Nephron progenitor cell (in vitro differentiated cells): Measurements from ENCODE around the gene DESI2.
A peak's percentile ranks its signal among the peaks of the same experiment; 100 is the strongest.
"Not testable (repeated sequence)": the region's sequence is repeated elsewhere in the genome, so short reads cannot be mapped to it uniquely, and the experiment has no call there.

Source experiments
- DNase-seq: peaks from one replicate; pipeline ENCODE4 v3.0.0; 2021
- H3K27ac Mint-ChIP-seq: 2 replicates; pipeline ENCODE4 v1.8.0; 2021; ENCODE audit warnings: mild to moderate bottlenecking, moderate library complexity, mixed read lengths
- H3K27me3 Mint-ChIP-seq: 2 replicates; pipeline ENCODE4 v1.8.0; 2021; ENCODE audit warnings: mild to moderate bottlenecking, low read depth, mixed read lengths; ENCODE audit not compliant: poor library complexity
- H3K36me3 Mint-ChIP-seq: 2 replicates; pipeline ENCODE4 v1.8.0; 2021; ENCODE audit warnings: low read depth, mixed read lengths
- H3K4me1 Mint-ChIP-seq: 2 replicates; pipeline ENCODE4 v1.8.0; 2021; ENCODE audit warnings: mixed read lengths
- H3K4me3 Mint-ChIP-seq: 2 replicates; pipeline ENCODE4 v1.8.0; 2021; ENCODE audit warnings: mild to moderate bottlenecking, moderate library complexity, mixed read lengths
- H3K9me3 Mint-ChIP-seq: 2 replicates; pipeline ENCODE4 v1.8.0; 2021; ENCODE audit warnings: mild to moderate bottlenecking, moderate library complexity, mixed read lengths
- CTCF ChIP-seq: fragments of 200-600 bp; sonication (generic); IDR thresholded peaks from 2 replicates; pipeline ENCODE4 v1.5.0; 2021; ENCODE audit warnings: antibody characterized with exemption

The DESI2 gene

GRCh38 chr1:244735876-244736561, 83.1 kb downstream of the DESI2 start:
- no peak for TF ChIP-seq CTCF
- Mint-ChIP-seq H3K4me1 (peaks cover 9% of the 10 kb centered on the region), H3K36me3 (peaks cover 6% of the 10 kb centered on the region), H3K27me3 (peaks cover 11% of the 10 kb centered on the region), H3K4me3 (no peak overlapping the region), H3K9me3 (peaks cover 26% of the 10 kb centered on the region), H3K27ac (no peak overlapping the region)
- no peak for DNase-seq

- H3K9me3 Mint-ChIP-seq, result peaks cover 18% of the 10 kb centered on the region
- H3K4me3 Mint-ChIP-seq, H3K4me1 Mint-ChIP-seq, H3K27ac Mint-ChIP-seq, H3K36me3 Mint-ChIP-seq, DNase-seq, H3K27me3 Mint-ChIP-seq: not testable (repeated sequence)
Observed at GRCh38 chr1:244739140-244739539, 86.2 kb downstream of the DESI2 start.

GRCh38 chr1:244740027-244740617, 87.2 kb downstream of the DESI2 start:
- H3K4me3 Mint-ChIP-seq, H3K27me3 Mint-ChIP-seq, H3K4me1 Mint-ChIP-seq, DNase-seq, H3K36me3 Mint-ChIP-seq: not testable (repeated sequence)
- H3K9me3 Mint-ChIP-seq, result peaks cover 17% of the 10 kb centered on the region
- peak overlapping the region; percentile 2 for H3K27ac Mint-ChIP-seq

- H3K4me1 Mint-ChIP-seq, result no peaks in the 10 kb centered on the region
- no peak overlapping the region for H3K4me3 Mint-ChIP-seq
- no peak overlapping the region for H3K27ac Mint-ChIP-seq
- H3K9me3 Mint-ChIP-seq, result peaks cover 6% of the 10 kb centered on the region
- no peak for DNase-seq
- TF ChIP-seq CTCF, result no peak
- no peaks in the 10 kb centered on the region for H3K27me3 Mint-ChIP-seq
- H3K36me3 Mint-ChIP-seq, result no peaks in the 10 kb centered on the region
Observed at GRCh38 chr1:244741692-244742091, 88.8 kb downstream of the DESI2 start.

GRCh38 chr1:244749230-244750016, 96.5 kb downstream of the DESI2 start:
- no peak overlapping the region for H3K27ac Mint-ChIP-seq
- DNase-seq, result no peak
- H3K27me3 Mint-ChIP-seq, result peaks cover 2% of the 10 kb centered on the region
- H3K4me1 Mint-ChIP-seq, result peaks cover 13% of the 10 kb centered on the region
- no peaks in the 10 kb centered on the region for H3K9me3 Mint-ChIP-seq
- H3K36me3 Mint-ChIP-seq, result no peaks in the 10 kb centered on the region
- TF ChIP-seq CTCF, result no peak
- no peak overlapping the region for H3K4me3 Mint-ChIP-seq

GRCh38 chr1:244751271-244751895, 98.5 kb downstream of the DESI2 start:
- Mint-ChIP-seq H3K27me3 (peaks cover 2% of the 10 kb centered on the region), H3K4me3 (no peak overlapping the region), H3K27ac (no peak overlapping the region), H3K4me1 (peaks cover 21% of the 10 kb centered on the region), H3K9me3 (no peaks in the 10 kb centered on the region), H3K36me3 (no peaks in the 10 kb centered on the region)
- TF ChIP-seq CTCF, result no peak
- no peak for DNase-seq
